HCT116 (cell line): ENCODE results near the gene CDC42BPA. TPM values are rescaled to one million over a fixed set of nuclear protein-coding genes. Genes with fewer than 3 reads are reported as not detected.
"Not testable (repeated sequence)": the region's sequence is repeated elsewhere in the genome, so short reads cannot be mapped to it uniquely, and the experiment has no call there.

Experiments used
- ATAC-seq: fragments of 200-7000 bp; cut with Tn5 transposase; 2 replicates; pipeline ENCODE4 v1.9.1; 2020; ENCODE audit warnings: mild to moderate bottlenecking, moderate library complexity
- BruUV-seq: library from RNA; stranded (reverse); fragments of 400-500 nt; replicated peaks from 2 replicates; lab custom pipeline; 2021; lab: Mats Ljungman, UMichigan
- CTCF ChIA-PET: fragments of 300-600 bp; sonication (Branson Sonifier 250); formaldehyde crosslinking; loops from one replicate; lab custom pipeline; 2021; ENCODE audit warnings: antibody characterized with exemption; lab: Charles Lee
- POLR2A ChIA-PET: fragments of 300-600, 350-600 bp; sonication (Branson Sonifier 250); formaldehyde crosslinking; loops from one replicate; lab custom pipeline; 2021; ENCODE audit warnings: antibody characterized with exemption; lab: Charles Lee
- RAD21 ChIA-PET, 2 experiments: fragments of 300-600 bp; sonication (Branson Sonifier 250); formaldehyde crosslinking; loops; one replicate each; lab custom pipeline; 2023; ENCODE audit warnings: low total read pairs in 2 of 2; ENCODE audit not compliant: uncharacterized antibody in 2 of 2, unreplicated experiment in 2 of 2, low non-redundant PET in 1 of 2; lab: Charles Lee
- DNase-seq: peaks from one replicate; pipeline ENCODE4 v3.0.0-alpha.2; 2010; ENCODE audit warnings: low read depth, low spot score
- H2AFZ ChIP-seq: fragments of 200-600 bp; shearing (Covaris generic), sonication (generic); 2 replicates; pipeline ENCODE4 v1.6.1; 2017; ENCODE audit warnings: low read depth, mixed run types, mixed read lengths, antibody characterized with exemption, low read length; ENCODE audit not compliant: poor library complexity, severe bottlenecking
- H3K27ac ChIP-seq: 2 replicates; pipeline ENCODE4 v1.5.1; 2012; ENCODE audit warnings: low read depth, low read length
- H3K27me3 ChIP-seq: fragments of 200-600 bp; sonication (generic); 2 replicates; pipeline ENCODE4 v1.6.1; 2016; ENCODE audit warnings: mixed run types, low read length, mixed read lengths; ENCODE audit not compliant: insufficient read depth
- H3K36me3 ChIP-seq, 2 experiments: fragments of 200-500 bp in 1 of 2; fragments of 200-600 bp in 1 of 2; sonication (Bioruptor generic) in 1 of 2; sonication (generic) in 1 of 2; 2 replicates each; pipeline versions ENCODE4 v1.5.1 to v1.6.1; 2014 to 2016; ENCODE audit warnings: low read length in 2 of 2, inconsistent platforms in 1 of 2, mixed read lengths in 1 of 2, mixed run types in 1 of 2; ENCODE audit not compliant: insufficient read depth in 2 of 2, control insufficient read depth in 1 of 2
- H3K4me1 ChIP-seq, 2 experiments: fragments of 200-600 bp in 1 of 2; sonication (generic) in 1 of 2; 2 replicates each; pipeline versions ENCODE4 v1.5.1 to v1.6.1; 2012 to 2017; ENCODE audit warnings: low read length in 2 of 2, inconsistent platforms in 1 of 2, mild to moderate bottlenecking in 1 of 2, mixed read lengths in 1 of 2, mixed run types in 1 of 2, moderate library complexity in 1 of 2; ENCODE audit not compliant: insufficient read depth in 2 of 2, control insufficient read depth in 1 of 2
- H3K4me2 ChIP-seq: fragments of 200-600 bp; sonication (generic); 2 replicates; pipeline ENCODE4 v1.6.1; 2017; ENCODE audit warnings: mixed run types, low read length, mixed read lengths
- H3K4me3 ChIP-seq, 2 experiments: fragments of 200-600 bp in 1 of 2; sonication (generic) in 1 of 2; replicated peaks in 1 of 2; 2 replicates each; pipeline ENCODE4 v1.5.1; 2011 to 2016; ENCODE audit warnings: low read length in 2 of 2, control low read depth in 1 of 2, low read depth in 1 of 2, mild to moderate bottlenecking in 1 of 2, mixed read lengths in 1 of 2, mixed run types in 1 of 2
- H3K79me2 ChIP-seq: fragments of 200-600 bp; sonication (generic); 2 replicates; pipeline ENCODE4 v1.6.1; 2017; ENCODE audit warnings: mild to moderate bottlenecking, mixed run types, low read length, moderate library complexity, mixed read lengths; ENCODE audit not compliant: insufficient read depth
- H3K9ac ChIP-seq: fragments of 200-600 bp; sonication (generic); 2 replicates; pipeline ENCODE4 v1.6.1; 2016; ENCODE audit warnings: low read length, mixed read lengths
- H3K9me2 ChIP-seq: fragments of 200-600 bp; sonication (generic), shearing (Covaris generic); 2 replicates; pipeline ENCODE4 v1.6.1; 2017; ENCODE audit warnings: mixed run types, mild to moderate bottlenecking, moderate library complexity; ENCODE audit not compliant: insufficient read depth
- H3K9me3 ChIP-seq, 2 experiments: fragments of 200-500 bp in 1 of 2; fragments of 200-600 bp in 1 of 2; sonication (Bioruptor generic) in 1 of 2; sonication (generic) in 1 of 2; 2 replicates each; pipeline ENCODE4 v1.6.1; 2014 to 2017; ENCODE audit warnings: low read length in 2 of 2, mixed read lengths in 2 of 2, inconsistent platforms in 1 of 2, low read depth in 1 of 2, mild to moderate bottlenecking in 1 of 2, mixed run types in 1 of 2, moderate library complexity in 1 of 2; ENCODE audit not compliant: control insufficient read depth in 1 of 2, insufficient read depth in 1 of 2
- H4K20me1 ChIP-seq: fragments of 200-600 bp; sonication (generic), shearing (Covaris generic); 2 replicates; pipeline ENCODE4 v1.6.1; 2017; ENCODE audit warnings: mixed run types, mild to moderate bottlenecking, moderate library complexity; ENCODE audit not compliant: insufficient read depth
- CBX3 ChIP-seq: IDR thresholded peaks from 2 replicates; pipeline ENCODE4 v1.6.1; 2012; ENCODE audit warnings: low read depth
- CEBPB ChIP-seq: IDR thresholded peaks from 2 replicates; pipeline ENCODE4 v1.6.1; 2012; ENCODE audit warnings: low read depth
- POLR2A ChIP-seq: IDR thresholded peaks from 2 replicates; pipeline ENCODE4 v1.7.0; 2011; ENCODE audit warnings: borderline replicate concordance; ENCODE audit not compliant: insufficient read depth, insufficient read length; ENCODE audit errors: extremely low read depth
- POLR2AphosphoS5 ChIP-seq: IDR thresholded peaks from 2 replicates; pipeline ENCODE4 v1.6.1; 2011; ENCODE audit warnings: mild to moderate bottlenecking, low read depth, low read length, moderate library complexity
- SRF ChIP-seq: IDR thresholded peaks from 2 replicates; pipeline ENCODE4 v1.6.1; 2012; ENCODE audit warnings: low read depth
- YY1 ChIP-seq: IDR thresholded peaks from 2 replicates; pipeline ENCODE4 v1.6.1; 2011; ENCODE audit warnings: low read length, low read depth, moderate library complexity, mild to moderate bottlenecking; ENCODE audit not compliant: insufficient replicate concordance; ENCODE audit errors: extremely low read depth
- ZFX ChIP-seq: fragments of 450-650 bp; IDR thresholded peaks from 2 replicates; pipeline ENCODE4 v1.6.1; 2017
- intact Hi-C: fragments of 100-400 bp; cut with micrococcal nuclease; formaldehyde crosslinking; loops from 2 replicates; pipeline ENCODE4 v1.10.0; 2022
- total RNA-seq: library from RNA; stranded (reverse); gene quantifications from one replicate; pipeline ENCODE4 v1.2.1, GENCODE V29; 2021; ENCODE audit not compliant: unreplicated experiment
- TF ChIP-seq, protein P1 (sequence below): IDR thresholded peaks from 2 replicates; pipeline ENCODE4 v1.6.1; 2011; ENCODE audit warnings: mild to moderate bottlenecking, low read length, moderate library complexity; ENCODE audit not compliant: insufficient replicate concordance; ENCODE audit errors: extremely low read depth
- TF ChIP-seq, protein P2 (sequence below), 3 experiments: fragments of 200-600 bp in 1 of 3; sonication (generic) in 1 of 3; IDR thresholded peaks in 2 of 3; conservative IDR thresholded peaks in 1 of 3; 2 replicates each; pipeline ENCODE4 v1.5.1; 2012 to 2017; ENCODE audit warnings: low read depth in 2 of 3, low read length in 2 of 3, antibody characterized with exemption in 1 of 3, borderline replicate concordance in 1 of 3, control low read depth in 1 of 3, mild to moderate bottlenecking in 1 of 3, mixed read lengths in 1 of 3, mixed run types in 1 of 3, moderate library complexity in 1 of 3; ENCODE audit not compliant: insufficient read depth in 1 of 3

Gene CDC42BPA
- total RNA-seq, 1 experiment from 2014 or later = 44.0 TPM

DNA sequence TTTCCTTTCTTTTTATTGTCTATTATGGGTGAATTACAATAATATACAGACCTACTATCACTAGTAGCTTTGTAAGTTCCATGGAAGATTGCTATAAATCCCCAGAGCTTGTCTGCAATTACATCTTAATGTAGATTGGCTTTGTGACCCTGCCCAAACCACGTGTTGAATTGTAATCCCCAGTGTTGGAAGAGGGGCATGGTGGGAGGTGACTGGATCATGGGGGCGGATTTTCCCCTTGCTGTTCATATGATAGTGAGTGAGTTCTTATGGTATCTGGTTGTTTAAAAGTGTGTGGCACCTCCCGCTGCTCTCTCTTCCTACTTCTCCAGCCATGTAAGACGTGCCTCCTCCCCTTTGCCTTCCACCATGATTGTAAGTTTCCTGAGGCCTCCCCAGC is 34.9 kb upstream of the CDC42BPA start:
- BruUV-seq = no TSS peak
- no peak overlapping the region for H3K4me2 ChIP-seq
- H3K9me2 ChIP-seq = no peaks in the 10 kb centered on the region
- RAD21 ChIA-PET = no interaction called here
- no peak overlapping the region for H3K27ac ChIP-seq
- no peak overlapping the region for H3K9ac ChIP-seq
- H3K36me3 ChIP-seq = no peaks in the 10 kb centered on the region
- no peaks in the 10 kb centered on the region for H4K20me1 ChIP-seq
- CTCF ChIA-PET = no interaction called here
- no peak for TF ChIP-seq CEBPB
- TF ChIP-seq POLR2A = no peak
- TF ChIP-seq ZFX = no peak
- no peak for TF ChIP-seq SRF
- no peak for TF ChIP-seq CBX3
- TF ChIP-seq, protein P1, sequence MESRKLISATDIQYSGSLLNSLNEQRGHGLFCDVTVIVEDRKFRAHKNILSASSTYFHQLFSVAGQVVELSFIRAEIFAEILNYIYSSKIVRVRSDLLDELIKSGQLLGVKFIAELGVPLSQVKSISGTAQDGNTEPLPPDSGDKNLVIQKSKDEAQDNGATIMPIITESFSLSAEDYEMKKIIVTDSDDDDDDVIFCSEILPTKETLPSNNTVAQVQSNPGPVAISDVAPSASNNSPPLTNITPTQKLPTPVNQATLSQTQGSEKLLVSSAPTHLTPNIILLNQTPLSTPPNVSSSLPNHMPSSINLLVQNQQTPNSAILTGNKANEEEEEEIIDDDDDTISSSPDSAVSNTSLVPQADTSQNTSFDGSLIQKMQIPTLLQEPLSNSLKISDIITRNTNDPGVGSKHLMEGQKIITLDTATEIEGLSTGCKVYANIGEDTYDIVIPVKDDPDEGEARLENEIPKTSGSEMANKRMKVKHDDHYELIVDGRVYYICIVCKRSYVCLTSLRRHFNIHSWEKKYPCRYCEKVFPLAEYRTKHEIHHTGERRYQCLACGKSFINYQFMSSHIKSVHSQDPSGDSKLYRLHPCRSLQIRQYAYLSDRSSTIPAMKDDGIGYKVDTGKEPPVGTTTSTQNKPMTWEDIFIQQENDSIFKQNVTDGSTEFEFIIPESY = no peak
- no peak for TF ChIP-seq YY1
- TF ChIP-seq, protein P2, sequence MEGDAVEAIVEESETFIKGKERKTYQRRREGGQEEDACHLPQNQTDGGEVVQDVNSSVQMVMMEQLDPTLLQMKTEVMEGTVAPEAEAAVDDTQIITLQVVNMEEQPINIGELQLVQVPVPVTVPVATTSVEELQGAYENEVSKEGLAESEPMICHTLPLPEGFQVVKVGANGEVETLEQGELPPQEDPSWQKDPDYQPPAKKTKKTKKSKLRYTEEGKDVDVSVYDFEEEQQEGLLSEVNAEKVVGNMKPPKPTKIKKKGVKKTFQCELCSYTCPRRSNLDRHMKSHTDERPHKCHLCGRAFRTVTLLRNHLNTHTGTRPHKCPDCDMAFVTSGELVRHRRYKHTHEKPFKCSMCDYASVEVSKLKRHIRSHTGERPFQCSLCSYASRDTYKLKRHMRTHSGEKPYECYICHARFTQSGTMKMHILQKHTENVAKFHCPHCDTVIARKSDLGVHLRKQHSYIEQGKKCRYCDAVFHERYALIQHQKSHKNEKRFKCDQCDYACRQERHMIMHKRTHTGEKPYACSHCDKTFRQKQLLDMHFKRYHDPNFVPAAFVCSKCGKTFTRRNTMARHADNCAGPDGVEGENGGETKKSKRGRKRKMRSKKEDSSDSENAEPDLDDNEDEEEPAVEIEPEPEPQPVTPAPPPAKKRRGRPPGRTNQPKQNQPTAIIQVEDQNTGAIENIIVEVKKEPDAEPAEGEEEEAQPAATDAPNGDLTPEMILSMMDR (IDR thresholded peaks at IDR 0.05 in 2 of 3, conservative IDR thresholded peaks at IDR 0.05 in 1 of 3; ENCODE audit: borderline replicate concordance in 1 of 3, insufficient read depth in 1 of 3, low read depth in 2 of 3, low read length in 2 of 3) = no peak
- no peak for TF ChIP-seq POLR2AphosphoS5
- H3K79me2 ChIP-seq = no peaks in the 10 kb centered on the region
- POLR2A ChIA-PET = no interaction called here
- intact Hi-C loops = no loop called here
- H2AFZ ChIP-seq = no peak overlapping the region
- DNase-seq (no peak), ATAC-seq (no peak)
- no peaks in the 10 kb centered on the region for H3K9me3 ChIP-seq
- no peak overlapping the region for H3K4me3 ChIP-seq
- no peaks in the 10 kb centered on the region for H3K27me3 ChIP-seq
- peaks cover 20 to 31% of the 10 kb centered on the region in 2 experiments for H3K4me1 ChIP-seq

DNA sequence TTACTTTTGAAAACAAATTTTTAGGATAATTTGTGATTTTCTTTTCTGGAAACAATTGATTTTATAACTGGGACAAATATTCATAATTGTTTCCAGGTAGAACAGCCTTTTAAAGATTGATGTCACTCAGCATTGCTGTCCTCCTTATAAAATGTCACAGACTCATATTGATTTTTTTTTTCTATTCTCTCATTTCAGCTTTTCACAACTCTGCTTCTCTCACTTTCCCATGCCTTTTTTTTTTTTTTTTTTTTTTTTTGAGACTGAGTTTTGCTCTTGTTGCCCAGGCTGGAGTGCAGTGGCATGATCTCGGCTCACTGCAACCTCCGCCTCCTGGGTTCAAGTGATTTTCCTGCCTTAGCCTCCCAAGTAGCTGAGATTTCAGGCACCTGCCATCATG is 33.9 kb upstream of the CDC42BPA start:
- H3K4me3 ChIP-seq, H3K27ac ChIP-seq, H2AFZ ChIP-seq, DNase-seq, H4K20me1 ChIP-seq, H3K27me3 ChIP-seq, H3K36me3 ChIP-seq, H3K79me2 ChIP-seq, H3K4me2 ChIP-seq, H3K9me2 ChIP-seq, ATAC-seq, BruUV-seq, POLR2A ChIA-PET, H3K9me3 ChIP-seq, intact Hi-C loops, H3K9ac ChIP-seq, RAD21 ChIA-PET, CTCF ChIA-PET: not testable (repeated sequence)
- peaks cover 12 to 21% of the 10 kb centered on the region in 2 experiments for H3K4me1 ChIP-seq
